ENCODE results near the gene SPINK13. TPM values are rescaled to one million over a fixed set of nuclear protein-coding genes. Genes with fewer than 3 reads are reported as not detected.

Gene SPINK13
- polyA plus RNA-seq, result not detected in 2 replicates
- polyA minus RNA-seq, result not detected in 2 replicates

- Histone ChIP-seq H3K9me2 (ENCODE audit: insufficient read depth, low read length) (no peaks in the 10 kb centered on the region), H3K36me3 (ENCODE audit: insufficient read depth, low read length) (no peaks in the 10 kb centered on the region), H3K27ac (ENCODE audit: low read length) (no peak within 1 kb of the TSS), H3F3A (ENCODE audit: insufficient read depth, low read length, poor library complexity, severe bottlenecking) (no peaks in the 10 kb centered on the region), H3K4me2 (ENCODE audit: low read length) (no peak within 1 kb of the TSS), H3K79me2 (replicated peaks; ENCODE audit: insufficient read depth, low read length) (no peaks in the 10 kb centered on the region), H3K9ac (ENCODE audit: low read length) (no peak within 1 kb of the TSS), H4K20me1 (ENCODE audit: insufficient read depth) (no peaks in the 10 kb centered on the region), H3K4me3 (ENCODE audit: low read length) (no peak within 1 kb of the TSS), H3K9me3 (ENCODE audit: low read length) (no peaks in the 10 kb centered on the region), H2AFZ (ENCODE audit: low read depth, low read length) (no peak within 1 kb of the TSS), H3K27me3 (ENCODE audit: insufficient read depth, low read depth, low read length) (no peaks in the 10 kb centered on the region)
- TF ChIP-seq POLR2AphosphoS5 (IDR thresholded peaks at IDR 0.05), result no peak
- TF ChIP-seq EP300 (conservative IDR thresholded peaks at IDR 0.05; ENCODE audit: poor library complexity, severe bottlenecking), result no peak
- TF ChIP-seq SMC3 (conservative IDR thresholded peaks at IDR 0.05; ENCODE audit: poor library complexity), result no peak
- no peak for TF ChIP-seq RAD21 (conservative IDR thresholded peaks at IDR 0.05)
- TF ChIP-seq MXI1 (conservative IDR thresholded peaks at IDR 0.05; ENCODE audit: poor library complexity, severe bottlenecking), result no peak
- no peak for TF ChIP-seq REST (IDR thresholded peaks at IDR 0.05; ENCODE audit: borderline replicate concordance)
- no peak for TF ChIP-seq CTCF (IDR thresholded peaks at IDR 0.05; ENCODE audit: poor library complexity, severe bottlenecking)
- no peak for TF ChIP-seq TAF1 (IDR thresholded peaks at IDR 0.05; ENCODE audit: low read depth)
- TF ChIP-seq EZH2 (IDR thresholded peaks at IDR 0.05; ENCODE audit: borderline replicate concordance, insufficient read depth, low read length, poor library complexity, severe bottlenecking), result no peak
Observed at GRCh38 chr5:148268566-148268965, at the start of gene SPINK13. TSS of gene SPINK13 (plus strand) at chr5:148268794. CDS start at chr5:148270073, 1,279 bp downstream.

- no peak overlapping the region for H3K4me2 ChIP-seq (ENCODE audit: low read length)
- no peaks in the 10 kb centered on the region for H3K36me3 ChIP-seq (ENCODE audit: insufficient read depth, low read length)
- H3K79me2 ChIP-seq (replicated peaks; ENCODE audit: insufficient read depth, low read length), result no peaks in the 10 kb centered on the region
- H3F3A ChIP-seq (ENCODE audit: insufficient read depth, low read length, poor library complexity, severe bottlenecking), result no peaks in the 10 kb centered on the region
- no peaks in the 10 kb centered on the region for H3K9me2 ChIP-seq (ENCODE audit: insufficient read depth, low read length)
- H3K4me3 ChIP-seq (ENCODE audit: low read length), result no peak overlapping the region
- no peaks in the 10 kb centered on the region for H3K27me3 ChIP-seq (ENCODE audit: insufficient read depth, low read depth, low read length)
- TF ChIP-seq EZH2 (IDR thresholded peaks at IDR 0.05; ENCODE audit: borderline replicate concordance, insufficient read depth, low read length, poor library complexity, severe bottlenecking), result no peak
- no peak for TF ChIP-seq REST (IDR thresholded peaks at IDR 0.05; ENCODE audit: borderline replicate concordance)
- TF ChIP-seq RAD21 (conservative IDR thresholded peaks at IDR 0.05), result no peak
- no peak for TF ChIP-seq POLR2AphosphoS5 (IDR thresholded peaks at IDR 0.05)
- no peak for TF ChIP-seq TAF1 (IDR thresholded peaks at IDR 0.05; ENCODE audit: low read depth)
- no peak for TF ChIP-seq EP300 (conservative IDR thresholded peaks at IDR 0.05; ENCODE audit: poor library complexity, severe bottlenecking)
- no peak for TF ChIP-seq CTCF (IDR thresholded peaks at IDR 0.05; ENCODE audit: poor library complexity, severe bottlenecking)
- TF ChIP-seq MXI1 (conservative IDR thresholded peaks at IDR 0.05; ENCODE audit: poor library complexity, severe bottlenecking), result no peak
- no peak for TF ChIP-seq SMC3 (conservative IDR thresholded peaks at IDR 0.05; ENCODE audit: poor library complexity)
- H4K20me1 ChIP-seq (ENCODE audit: insufficient read depth), result no peaks in the 10 kb centered on the region
- no peak overlapping the region for H2AFZ ChIP-seq (ENCODE audit: low read depth, low read length)
- H3K9ac ChIP-seq (ENCODE audit: low read length), result no peak overlapping the region
- no peaks in the 10 kb centered on the region for H3K9me3 ChIP-seq (ENCODE audit: low read length)
- no peak overlapping the region for H3K27ac ChIP-seq (ENCODE audit: low read length)
Observed at GRCh38 chr5:148221508-148221907, 47.1 kb upstream of the SPINK13 start.
